HG02610 (cell line): Measurements from ENCODE around the gene PRG3.
"Not testable (repeated sequence)": the region's sequence is repeated elsewhere in the genome, so short reads cannot be mapped to it uniquely, and the experiment has no call there.

Experiments used
- ATAC-seq: cut with Tn5 transposase; IDR thresholded peaks from one replicate; pipeline ENCODE4 v1.9.1; 2021; ENCODE audit warnings: mild to moderate bottlenecking, moderate library complexity; ENCODE audit not compliant: unreplicated experiment

Gene PRG3

GRCh38 chr11:57361420-57361819 is 19.5 kb downstream of the PRG3 start:
- ATAC-seq = not testable (repeated sequence)

- no peak for ATAC-seq
These were observed 20.0 kb downstream of the PRG3 start for GRCh38 chr11:57360991-57361390.

DNA sequence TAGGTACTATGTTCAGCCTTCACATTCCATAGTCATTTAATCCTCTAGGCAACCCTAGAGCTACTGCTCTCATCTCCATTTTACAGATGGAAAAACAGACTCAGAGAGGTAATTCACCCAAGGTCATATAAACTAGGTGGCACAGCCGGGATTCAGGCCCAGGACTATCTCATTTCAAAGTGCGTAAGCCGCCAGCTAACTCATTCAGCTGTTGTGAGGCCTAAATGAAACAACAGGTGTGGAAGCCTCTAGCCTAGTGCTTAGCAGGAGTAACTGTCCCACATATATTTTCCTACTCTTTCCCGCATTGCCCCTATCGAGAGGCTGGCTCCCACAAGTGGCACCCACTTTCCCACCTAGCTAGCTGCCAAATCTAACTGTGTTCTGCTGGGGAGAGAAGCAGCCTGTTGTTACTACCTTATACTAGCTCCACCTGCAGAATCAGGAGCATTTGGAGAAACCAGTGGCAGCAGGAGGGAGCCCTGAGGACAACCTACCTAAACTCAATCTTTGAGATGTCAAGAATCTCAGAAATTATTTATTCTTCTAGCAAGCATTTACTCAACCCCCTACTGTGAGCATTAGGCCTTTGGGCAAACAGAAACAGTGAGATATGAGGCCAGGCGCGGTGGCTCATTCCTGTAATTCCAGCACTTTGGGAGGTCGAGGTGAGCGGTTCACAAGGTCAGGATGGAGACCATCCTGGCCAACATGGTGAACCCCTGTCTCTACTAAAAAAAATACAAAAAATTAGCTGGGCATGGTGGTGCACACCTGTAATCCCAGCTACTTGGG is 20.9 kb downstream of the PRG3 start:
- ATAC-seq = no peak

DNA sequence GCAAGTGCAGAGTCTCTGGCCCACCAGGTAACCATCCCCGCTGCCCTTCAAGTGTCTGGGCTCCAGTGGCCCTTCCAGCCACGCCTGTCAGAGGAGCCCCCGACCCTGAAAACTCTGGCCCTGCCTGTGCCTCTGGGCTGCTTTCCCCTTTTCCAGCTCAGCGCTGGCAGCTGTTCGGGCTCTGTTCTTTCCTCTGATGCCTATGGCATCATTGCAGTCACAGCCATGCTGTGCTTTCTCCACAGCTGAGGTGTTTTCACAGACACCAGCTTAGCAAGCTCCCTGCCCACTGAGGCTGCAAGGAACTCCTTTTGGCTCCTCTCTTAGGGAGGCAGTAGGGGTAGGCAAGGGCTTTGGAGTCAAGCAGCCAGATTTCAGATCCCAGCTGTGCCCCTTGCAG is 21.6 kb downstream of the PRG3 start:
- ATAC-seq = no peak

DNA sequence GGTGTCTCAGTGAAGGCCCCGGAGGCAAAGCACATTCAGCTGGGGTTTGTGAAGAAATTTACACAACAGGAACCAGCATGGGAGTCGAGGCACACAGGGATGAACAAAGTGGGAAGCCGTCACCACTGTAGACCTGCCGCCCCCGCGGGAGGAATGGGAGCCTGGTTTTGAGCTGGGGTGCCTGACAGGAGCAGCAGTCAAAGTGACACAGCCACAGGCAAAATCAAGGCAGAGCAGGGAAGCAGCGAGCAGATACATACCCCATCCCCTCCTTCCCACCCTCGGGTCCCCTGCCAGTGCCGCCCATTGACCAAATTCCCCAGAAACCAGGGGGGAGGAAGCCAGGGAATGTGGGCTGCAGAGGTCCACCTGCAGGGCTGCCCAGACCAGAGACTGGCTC is 22.0 kb downstream of the PRG3 start:
- ATAC-seq = no peak

DNA sequence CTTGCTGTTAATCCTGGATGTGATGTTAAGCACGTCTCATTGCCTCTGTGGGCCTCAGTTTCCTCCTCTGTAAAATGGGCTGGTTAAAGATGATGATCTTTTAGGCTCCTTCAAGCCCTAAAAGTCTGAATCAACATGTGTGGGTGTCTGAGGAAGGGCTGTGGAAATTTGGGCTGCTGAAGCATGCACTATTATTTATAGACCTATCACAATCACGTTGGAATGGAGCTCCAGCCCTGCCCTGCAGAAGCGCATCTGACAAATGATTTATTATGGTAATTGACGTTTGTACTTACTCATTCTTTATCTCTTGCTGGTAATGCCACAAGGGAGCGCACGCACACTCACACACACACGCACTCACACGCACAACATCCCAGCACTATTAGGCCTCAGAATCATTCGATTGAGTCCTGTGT is 22.4 kb downstream of the PRG3 start:
- no peak for ATAC-seq

GRCh38 chr11:57357856-57358255 is 23.1 kb downstream of the PRG3 start:
- no peak for ATAC-seq

- ATAC-seq = no peak
These were observed 23.6 kb downstream of the PRG3 start for GRCh38 chr11:57357310-57357709.

- ATAC-seq = no peak
These were observed 24.7 kb downstream of the PRG3 start for GRCh38 chr11:57356268-57356667.

DNA sequence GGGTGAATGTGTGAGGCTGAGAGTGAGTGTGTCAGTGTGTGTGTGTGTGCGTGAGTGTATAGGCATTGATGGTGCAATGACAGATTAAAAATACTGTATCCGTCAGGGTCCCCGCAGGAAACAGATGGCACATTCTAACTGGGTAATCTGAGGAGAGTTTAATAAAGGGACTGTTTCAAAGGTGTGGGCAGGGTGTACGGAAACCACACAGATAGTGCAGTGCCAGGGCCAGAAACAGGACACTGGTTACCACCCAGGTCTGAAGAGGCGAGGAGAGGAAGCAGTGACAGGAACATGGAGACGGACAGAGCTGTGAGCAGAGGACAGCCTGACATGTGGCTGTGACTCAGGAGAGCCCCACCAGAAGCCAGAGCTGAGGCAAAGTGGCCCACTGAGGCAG is 26.3 kb downstream of the PRG3 start:
- ATAC-seq = no peak

- no peak for ATAC-seq
These were observed 27.1 kb downstream of the PRG3 start for GRCh38 chr11:57353852-57354251.

DNA sequence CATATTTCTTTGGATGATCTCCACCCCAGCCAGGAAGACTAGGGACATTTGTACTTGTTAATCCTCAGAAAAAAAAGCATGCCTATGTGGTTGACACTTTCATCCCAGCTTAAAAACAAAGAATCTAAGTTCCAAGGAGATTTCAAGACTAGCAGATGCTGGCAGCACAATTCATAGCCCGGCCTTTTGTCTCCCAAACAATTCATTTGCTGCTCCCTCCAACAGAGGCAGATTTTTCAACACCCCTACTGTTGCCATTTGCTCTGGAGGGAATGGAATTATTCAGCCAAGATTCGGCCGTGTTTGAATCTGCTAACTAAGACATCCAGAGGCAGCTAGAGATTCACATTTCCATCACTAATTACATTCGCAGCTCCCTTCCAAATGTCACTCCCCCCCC is 27.5 kb downstream of the PRG3 start:
- ATAC-seq = no peak

- no peak for ATAC-seq
These were observed 27.9 kb downstream of the PRG3 start for GRCh38 chr11:57353036-57353435.

- no peak for ATAC-seq
These were observed 31.3 kb downstream of the PRG3 start for GRCh38 chr11:57349491-57350274.

GRCh38 chr11:57348636-57349313 is 32.2 kb downstream of the PRG3 start:
- no peak for ATAC-seq

DNA sequence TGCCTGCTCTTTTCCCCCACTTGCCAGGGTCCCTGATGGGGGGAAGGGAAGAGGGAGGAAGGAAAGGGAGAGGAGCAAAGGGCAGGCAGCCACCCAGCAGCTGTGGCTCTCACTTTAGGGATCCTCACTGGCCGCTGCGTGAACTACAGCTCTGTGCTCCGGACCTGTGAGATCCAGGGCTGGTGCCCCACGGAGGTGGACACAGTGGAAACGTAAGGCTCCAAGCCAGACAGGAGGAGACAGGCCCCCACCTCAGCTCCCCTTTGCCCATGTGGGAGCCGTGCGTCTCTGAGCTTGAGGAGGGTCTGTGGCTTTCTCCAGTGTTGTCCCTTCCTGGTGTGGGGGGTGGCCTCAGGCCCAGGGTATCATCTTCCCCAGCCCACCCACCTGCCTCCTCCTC is 32.9 kb downstream of the PRG3 start:
- ATAC-seq = no peak

GRCh38 chr11:57347336-57347735 is 33.6 kb downstream of the PRG3 start:
- ATAC-seq = no peak

GRCh38 chr11:57345555-57346211 is 35.3 kb downstream of the PRG3 start:
- ATAC-seq = peak; percentile 88

GRCh38 chr11:57344826-57345225 is 36.1 kb downstream of the PRG3 start:
- ATAC-seq = no peak

DNA sequence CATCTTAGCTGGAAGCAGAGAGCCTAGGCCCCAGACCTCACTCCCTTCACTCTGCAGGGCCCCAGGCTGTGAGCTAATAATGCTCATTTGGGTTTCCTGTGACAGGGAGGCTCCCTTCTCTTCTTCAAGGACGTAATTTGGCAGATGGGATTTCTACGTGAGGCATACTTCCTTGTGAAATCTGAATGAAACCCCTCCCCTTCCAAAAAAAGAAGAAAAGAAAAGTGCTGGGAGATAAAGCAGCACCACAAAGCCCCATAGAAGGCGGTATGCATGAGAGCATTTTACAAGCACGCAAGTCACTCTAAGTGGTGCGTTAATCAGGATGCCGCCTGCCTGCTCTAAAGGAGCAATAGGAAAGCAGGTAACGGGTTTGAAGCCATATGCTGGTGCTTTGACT is 37.1 kb downstream of the PRG3 start:
- no peak for ATAC-seq

DNA sequence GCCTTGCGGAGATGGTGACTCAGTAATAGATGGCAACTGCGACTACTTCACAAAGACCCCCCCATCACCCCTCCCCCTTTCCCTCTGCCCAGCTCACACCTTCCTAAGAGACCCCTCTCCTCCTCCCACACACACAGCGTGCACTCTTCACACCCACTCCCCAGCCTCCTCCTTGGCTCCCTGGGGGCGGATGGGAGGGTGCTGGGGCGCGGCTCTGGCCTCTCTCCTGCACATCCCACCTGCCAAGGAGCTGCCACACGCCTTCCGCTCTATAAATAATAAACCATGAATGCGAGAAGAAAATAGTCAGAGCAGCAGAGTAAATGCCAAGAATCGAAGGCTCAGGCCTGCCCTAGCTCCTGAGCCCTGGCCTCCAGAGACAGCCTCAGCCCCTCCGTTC is 38.2 kb downstream of the PRG3 start:
- ATAC-seq = no peak
